Spleen (tissue), 11 donors: Measurements from ENCODE around the gene UNCX. TPM values are rescaled to one million over a fixed set of nuclear protein-coding genes. Genes with fewer than 3 reads are reported as not detected.

Experiments
- DNase-seq: peaks from one replicate; pipeline ENCODE4 v3.0.0-alpha.2; 2020
- H3K27ac ChIP-seq, 8 donors: fragments of 200-600 bp; sonication (generic) in 7 of 8; 1 replicate in 4 of 8; 2 replicates in 4 of 8; pipeline versions ENCODE4 v1.5.0 to v1.8.0; 2016 to 2021; ENCODE audit warnings: inconsistent platforms in 4 of 8, mild to moderate bottlenecking in 4 of 8, moderate library complexity in 1 of 8
- H3K27me3 ChIP-seq, 7 donors: fragments of 200-600 bp; sonication (generic) in 6 of 7; replicated peaks in 1 of 7; 1 replicate in 4 of 7; 2 replicates in 3 of 7; pipeline versions ENCODE4 v1.5.0 to v1.8.0; 2016 to 2021; ENCODE audit warnings: inconsistent platforms in 3 of 7, mild to moderate bottlenecking in 1 of 7
- H3K36me3 ChIP-seq, 6 donors: fragments of 200-600 bp; sonication (generic) in 5 of 6; 1 replicate in 4 of 6; 2 replicates in 2 of 6; pipeline versions ENCODE4 v1.5.0 to v1.8.0; 2016 to 2021; ENCODE audit warnings: inconsistent platforms in 2 of 6
- H3K4me1 ChIP-seq, 6 donors: fragments of 200-600 bp; sonication (generic) in 5 of 6; 1 replicate in 3 of 6; 2 replicates in 3 of 6; pipeline versions ENCODE4 v1.5.0 to v1.8.0; 2016 to 2021; ENCODE audit warnings: inconsistent platforms in 3 of 6
- H3K4me3 ChIP-seq, 8 donors: fragments of 200-600 bp; sonication (generic) in 7 of 8; 1 replicate in 4 of 8; 2 replicates in 4 of 8; pipeline versions ENCODE4 v1.5.0 to v1.8.0; 2016 to 2021; ENCODE audit warnings: inconsistent platforms in 4 of 8, mild to moderate bottlenecking in 4 of 8, moderate library complexity in 2 of 8
- H3K9me3 ChIP-seq, 8 donors: fragments of 200-600 bp; sonication (generic) in 7 of 8; 1 replicate in 4 of 8; 2 replicates in 4 of 8; pipeline versions ENCODE4 v1.5.0 to v1.8.0; 2016 to 2021; ENCODE audit warnings: inconsistent platforms in 4 of 8
- CTCF ChIP-seq, 11 experiments: fragments of 200-600 bp in 7 of 11; fragments of 450-650 bp in 4 of 11; sonication (generic) in 4 of 11; IDR thresholded peaks in 8 of 11; conservative IDR thresholded peaks in 3 of 11; 1 replicate in 7 of 11; 2 replicates in 4 of 11; pipeline versions ENCODE4 v1.4.0 to v1.8.0; 2016 to 2021; ENCODE audit warnings: antibody characterized with exemption in 11 of 11, inconsistent platforms in 4 of 11, mild to moderate bottlenecking in 1 of 11
- POLR2A ChIP-seq, 3 donors: fragments of 450-650 bp; IDR thresholded peaks; one replicate each; pipeline ENCODE4 v1.5.1; 2017; ENCODE audit warnings: antibody characterized with exemption in 3 of 3, mild to moderate bottlenecking in 1 of 3
- POLR2AphosphoS5 ChIP-seq, 3 donors: sonication (generic); formaldehyde crosslinking; IDR thresholded peaks; one replicate each; pipeline ENCODE4 v1.5.1; 2017; ENCODE audit warnings: antibody characterized with exemption in 3 of 3
- WGBS, 5 donors: extraction: QIAGEN DNeasy Blood & Tissue Kit in 3 of 5; methylation state at CpG; one replicate each; pipeline versions ENCODE4 v1.1.5 to v1.1.7; 2013 to 2018; 5-methylcytosine and 5-hydroxymethylcytosine counted together
- intact Hi-C: fragments of 100-400 bp; cut with DNase I; formaldehyde crosslinking; loops from one replicate; pipeline ENCODE4 v1.15.0; 2023; ENCODE audit warnings: low total_unique reads
- polyA plus RNA-seq, 3 donors: library from polyadenylated mRNA; stranded (reverse); fragments of 200-250 nt; gene quantifications; one replicate each; pipeline ENCODE4 v1.2.1, GENCODE V29; 2013
- total RNA-seq, 7 donors: library from RNA; depleted of rRNA in 3 of 7; stranded (reverse); fragments of >200 nt in 3 of 7; fragmentation: NEBNext Ultra II Directional in 4 of 7; extraction: Animal tissue kit (Norgen Biotek cat#: 25700) in 4 of 7; gene quantifications; one replicate each; pipeline versions ENCODE4 v1.1.0 to v1.2.1, GENCODE V29; 2016 to 2021
- donor health status: healthy with polysubstance abuse.
- donor health status: DM: no; HTN: no; CAD: no; lungs with moderate emphysema.
- donor health status: DM: no; HTN: no; CAD: no.
- donor health status: Bipolar disorder and iron deficiency.
- donor health status: healthy.
- donor health status: DM: no; HTN: no; CAD: no.
- donor health status: DM: yes; HTN: yes; CAD: no.

UNCX gene
- total and polyA plus RNA-seq, 10 donors, result not detected

- TF ChIP-seq POLR2A (IDR thresholded peaks at IDR 0.05) (no peak), POLR2AphosphoS5 (IDR thresholded peaks at IDR 0.05) (no peak), CTCF (IDR thresholded peaks at IDR 0.05 in 8 of 11, conservative IDR thresholded peaks at IDR 0.05 in 3 of 11) (no peak)
- Histone ChIP-seq H3K4me1 (peaks cover 0 to 52% (median 19%) of the 10 kb centered on the region in 6 donors), H3K4me3 (no peak overlapping the region), H3K27me3 (peaks cover 41 to 100% (median 98%) of the 10 kb centered on the region in 7 donors), H3K27ac (no peak overlapping the region), H3K36me3 (no peaks in the 10 kb centered on the region), H3K9me3 (peaks cover 0 to 14% (median 0%) of the 10 kb centered on the region in 8 donors)
- intact Hi-C loops, result loop anchor here (10.0 kb wide), 1 partner anchor 235 kb away; no protein-coding TSS in a partner anchor
- 2 to 14% (median 6%) methylated on average over 25 to 30 of the region's 37 CpGs for WGBS, 5 donors
- no peak for DNase-seq
Measured at GRCh38 chr7:1229956-1230355, 2.7 kb upstream of the UNCX start.

GRCh38 chr7:1230411-1231213, 2.1 kb upstream of the UNCX start:
- Histone ChIP-seq H3K27ac (no peak overlapping the region), H3K36me3 (no peaks in the 10 kb centered on the region), H3K27me3 (peaks cover 46 to 100% (median 98%) of the 10 kb centered on the region in 7 donors), H3K9me3 (peaks cover 0 to 14% (median 0%) of the 10 kb centered on the region in 8 donors), H3K4me1 (peaks cover 2 to 52% (median 23%) of the 10 kb centered on the region in 6 donors), H3K4me3 (no peak overlapping the region)
- WGBS, 5 donors, result 10 to 19% (median 13%) methylated on average over 63 to 64 of the region's 64 CpGs
- DNase-seq, result no peak
- intact Hi-C loops, result no loop called here
- no peak for TF ChIP-seq CTCF (IDR thresholded peaks at IDR 0.05 in 8 of 11, conservative IDR thresholded peaks at IDR 0.05 in 3 of 11)
- TF ChIP-seq POLR2AphosphoS5 (IDR thresholded peaks at IDR 0.05), result no peak
- TF ChIP-seq POLR2A (IDR thresholded peaks at IDR 0.05), result no peak

GRCh38 chr7:1231214-1232102, 1.2 kb upstream of the UNCX start:
- TF ChIP-seq CTCF (IDR thresholded peaks at IDR 0.05 in 8 of 11, conservative IDR thresholded peaks at IDR 0.05 in 3 of 11), result no peak
- no peak for TF ChIP-seq POLR2AphosphoS5 (IDR thresholded peaks at IDR 0.05)
- TF ChIP-seq POLR2A (IDR thresholded peaks at IDR 0.05), result no peak
- intact Hi-C loops, result no loop called here
- Histone ChIP-seq H3K4me1 (peaks cover 3 to 52% (median 27%) of the 10 kb centered on the region in 6 donors), H3K27ac (no peak overlapping the region), H3K27me3 (peaks cover 47 to 100% (median 97%) of the 10 kb centered on the region in 7 donors), H3K36me3 (no peaks in the 10 kb centered on the region), H3K9me3 (peaks cover 0 to 14% (median 0%) of the 10 kb centered on the region in 8 donors), H3K4me3 (no peak overlapping the region)
- WGBS, 5 donors, result 7 to 14% (median 11%) methylated on average over 24 to 40 of the region's 40 CpGs
- DNase-seq, result peak; percentile 51
